ENCODE data around the gene NOXO1.

- TF ChIP-seq CTCF (IDR thresholded peaks at IDR 0.05; ENCODE audit: low read depth, low read length) (no peak), POLR2A (IDR thresholded peaks at IDR 0.05; ENCODE audit: extremely low read depth, insufficient read length) (no peak)
Measured at GRCh38 chr16:2027024-2028010, 46.0 kb upstream of the NOXO1 start.
